Neural cell (in vitro differentiated cells): ENCODE measurements around the gene FXR1.

ENCODE experiments used
- CTCF ChIP-seq: fragments of 450-650 bp; IDR thresholded peaks from 2 replicates; pipeline ENCODE4 v1.5.1; 2014; ENCODE audit warnings: antibody characterized with exemption, mild to moderate bottlenecking, moderate library complexity; ENCODE audit not compliant: poor library complexity, severe bottlenecking
- TF ChIP-seq, protein P1 (sequence below): IDR thresholded peaks from 2 replicates; pipeline ENCODE4 v1.6.1; 2012; ENCODE audit warnings: borderline replicate concordance

DNA sequence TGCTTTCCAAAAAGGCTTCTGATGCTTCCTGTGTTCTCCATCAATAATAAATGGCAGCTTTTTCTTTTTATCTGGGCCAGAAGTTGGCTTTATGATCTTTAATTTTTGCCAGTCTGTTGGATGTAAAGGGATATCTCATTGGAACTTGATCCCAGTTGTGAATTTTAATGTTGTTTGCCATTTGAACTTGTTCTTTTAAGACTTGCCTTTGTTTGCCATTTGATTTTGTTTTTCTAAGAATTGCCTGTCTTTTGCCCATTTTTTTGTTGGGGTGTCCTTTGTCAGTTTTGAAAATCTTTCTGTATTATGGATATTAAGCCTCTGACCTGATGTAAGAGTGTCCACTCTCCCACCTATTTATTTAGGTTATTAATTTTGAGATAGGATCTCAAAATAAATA is 9.8 kb downstream of the FXR1 start:
- TF ChIP-seq CTCF, result no peak
- TF ChIP-seq, protein P1, sequence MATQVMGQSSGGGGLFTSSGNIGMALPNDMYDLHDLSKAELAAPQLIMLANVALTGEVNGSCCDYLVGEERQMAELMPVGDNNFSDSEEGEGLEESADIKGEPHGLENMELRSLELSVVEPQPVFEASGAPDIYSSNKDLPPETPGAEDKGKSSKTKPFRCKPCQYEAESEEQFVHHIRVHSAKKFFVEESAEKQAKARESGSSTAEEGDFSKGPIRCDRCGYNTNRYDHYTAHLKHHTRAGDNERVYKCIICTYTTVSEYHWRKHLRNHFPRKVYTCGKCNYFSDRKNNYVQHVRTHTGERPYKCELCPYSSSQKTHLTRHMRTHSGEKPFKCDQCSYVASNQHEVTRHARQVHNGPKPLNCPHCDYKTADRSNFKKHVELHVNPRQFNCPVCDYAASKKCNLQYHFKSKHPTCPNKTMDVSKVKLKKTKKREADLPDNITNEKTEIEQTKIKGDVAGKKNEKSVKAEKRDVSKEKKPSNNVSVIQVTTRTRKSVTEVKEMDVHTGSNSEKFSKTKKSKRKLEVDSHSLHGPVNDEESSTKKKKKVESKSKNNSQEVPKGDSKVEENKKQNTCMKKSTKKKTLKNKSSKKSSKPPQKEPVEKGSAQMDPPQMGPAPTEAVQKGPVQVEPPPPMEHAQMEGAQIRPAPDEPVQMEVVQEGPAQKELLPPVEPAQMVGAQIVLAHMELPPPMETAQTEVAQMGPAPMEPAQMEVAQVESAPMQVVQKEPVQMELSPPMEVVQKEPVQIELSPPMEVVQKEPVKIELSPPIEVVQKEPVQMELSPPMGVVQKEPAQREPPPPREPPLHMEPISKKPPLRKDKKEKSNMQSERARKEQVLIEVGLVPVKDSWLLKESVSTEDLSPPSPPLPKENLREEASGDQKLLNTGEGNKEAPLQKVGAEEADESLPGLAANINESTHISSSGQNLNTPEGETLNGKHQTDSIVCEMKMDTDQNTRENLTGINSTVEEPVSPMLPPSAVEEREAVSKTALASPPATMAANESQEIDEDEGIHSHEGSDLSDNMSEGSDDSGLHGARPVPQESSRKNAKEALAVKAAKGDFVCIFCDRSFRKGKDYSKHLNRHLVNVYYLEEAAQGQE, result no peak
